ENCODE measurements around the gene STAU1.
A peak's percentile ranks its signal among the peaks of the same experiment; 100 is the strongest.
"Not testable (repeated sequence)": the region's sequence is repeated elsewhere in the genome, so short reads cannot be mapped to it uniquely, and the experiment has no call there.

The STAU1 gene

GRCh38 chr20:49203011-49203410 lies 14.9 kb upstream of the STAU1 start:
- no peak for DNase-seq

GRCh38 chr20:49199729-49200293 lies 11.7 kb upstream of the STAU1 start:
- DNase-seq, result no peak

GRCh38 chr20:49192944-49193518 lies 4.9 kb upstream of the STAU1 start:
- DNase-seq, result not testable (repeated sequence)

- peak in 6 of 14 donors; percentile 16 to 62 (median 40) for DNase-seq
Measured at GRCh38 chr20:49187330-49187850, 744 bp downstream of the STAU1 start.

GRCh38 chr20:49186535-49187329 lies 1.4 kb downstream of the STAU1 start:
- peak in 9 of 14 donors; percentile 21 to 66 (median 39) for DNase-seq

- DNase-seq, result no peak
Measured at GRCh38 chr20:49185071-49185761, 2.9 kb downstream of the STAU1 start.

GRCh38 chr20:49184691-49185070 lies 3.5 kb downstream of the STAU1 start:
- no peak for DNase-seq

- DNase-seq, result not testable (repeated sequence)
Measured at GRCh38 chr20:49184084-49184501, 4.0 kb downstream of the STAU1 start.

GRCh38 chr20:49183444-49183843 lies 4.7 kb downstream of the STAU1 start:
- no peak for DNase-seq

GRCh38 chr20:49181265-49181877 lies 6.8 kb downstream of the STAU1 start:
- no peak for DNase-seq

GRCh38 chr20:49179368-49180277 lies 8.5 kb downstream of the STAU1 start:
- DNase-seq, result no peak

GRCh38 chr20:49174183-49174582 lies 14.0 kb downstream of the STAU1 start:
- no peak for DNase-seq

GRCh38 chr20:49172413-49172812 lies 15.7 kb downstream of the STAU1 start:
- no peak for DNase-seq

- peak in 3 of 14 donors; percentile 1 to 41 (median 6) for DNase-seq
Measured at GRCh38 chr20:49171909-49172308, 16.2 kb downstream of the STAU1 start.

- DNase-seq, result no peak
Measured at GRCh38 chr20:49170714-49171113, 17.4 kb downstream of the STAU1 start.

- DNase-seq, result no peak
Measured at GRCh38 chr20:49169547-49169946, 18.6 kb downstream of the STAU1 start.

GRCh38 chr20:49168864-49169263 lies 19.3 kb downstream of the STAU1 start:
- DNase-seq, result not testable (repeated sequence)

GRCh38 chr20:49167811-49168507 lies 20.2 kb downstream of the STAU1 start:
- no peak for DNase-seq

GRCh38 chr20:49166534-49167449 lies 21.3 kb downstream of the STAU1 start:
- no peak for DNase-seq

- DNase-seq, result no peak
Measured at GRCh38 chr20:49165611-49166010, 22.5 kb downstream of the STAU1 start.
